Measurements from ENCODE around the gene ZMIZ2.
A peak's percentile ranks its signal among the peaks of the same experiment; 100 is the strongest.
"Not testable (repeated sequence)": the region's sequence is repeated elsewhere in the genome, so short reads cannot be mapped to it uniquely, and the experiment has no call there.

ZMIZ2 gene

DNA sequence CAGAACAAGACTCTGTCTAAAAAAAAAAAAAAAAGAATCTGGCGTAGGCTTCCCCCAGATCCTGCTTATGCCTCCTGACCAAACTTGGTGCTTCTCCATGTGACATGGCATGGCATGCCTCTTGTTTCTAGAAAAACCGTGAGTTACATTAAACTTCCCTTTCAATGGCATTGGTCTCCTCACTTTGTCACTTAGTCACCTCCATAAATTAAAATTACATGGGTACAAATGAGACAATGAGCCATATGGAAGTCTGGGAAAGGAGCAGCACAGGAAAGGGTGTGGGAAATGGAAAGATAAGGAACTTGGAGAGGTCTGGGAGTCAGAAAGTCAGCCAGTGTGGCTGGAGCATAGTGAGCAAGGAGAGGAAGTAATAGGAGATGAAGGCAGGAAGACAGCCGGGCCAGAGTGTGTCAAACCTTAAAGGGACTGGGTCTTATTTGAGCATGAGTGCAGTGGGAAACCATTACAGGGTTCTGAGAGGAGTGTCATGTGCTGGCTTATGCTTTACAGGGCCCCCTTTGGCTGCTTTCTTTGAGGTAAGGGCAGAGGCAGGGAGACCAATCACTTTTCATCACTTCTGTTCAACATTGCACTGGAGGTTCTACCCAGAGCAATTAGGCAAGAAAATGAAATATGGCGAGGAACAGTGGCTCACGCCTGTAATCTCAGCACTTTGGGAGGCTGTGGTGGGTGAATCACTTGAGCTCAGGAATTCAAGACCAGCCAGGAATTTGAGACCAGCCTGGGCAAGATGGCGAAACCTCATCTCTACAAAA lies 21.3 kb upstream of the ZMIZ2 start:
- DNase-seq: no peak

GRCh38 chr7:44727937-44728262 lies 20.7 kb upstream of the ZMIZ2 start:
- DNase-seq: no peak

- DNase-seq: no peak
These were observed 18.6 kb upstream of the ZMIZ2 start for GRCh38 chr7:44729949-44730590.

DNA sequence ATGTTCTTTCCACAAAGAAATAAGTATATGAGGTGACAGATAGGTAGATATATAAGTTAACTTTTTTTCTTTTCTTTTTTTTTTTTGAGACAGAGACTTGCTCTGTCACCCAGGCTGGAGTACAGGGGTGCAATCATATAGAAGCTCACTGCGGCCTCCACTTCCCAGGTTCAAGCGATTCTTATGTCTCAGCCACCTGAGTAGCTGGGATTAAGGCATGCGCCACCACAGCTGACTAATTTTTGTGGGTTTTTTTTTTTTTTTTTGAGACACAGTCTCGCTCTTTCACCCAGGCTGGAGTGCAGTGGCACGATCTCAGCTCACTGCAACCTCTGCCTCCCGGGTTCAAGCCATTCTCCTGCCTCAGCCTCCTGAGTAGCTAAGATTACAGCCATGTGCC lies 15.7 kb upstream of the ZMIZ2 start:
- DNase-seq: not testable (repeated sequence)

DNA sequence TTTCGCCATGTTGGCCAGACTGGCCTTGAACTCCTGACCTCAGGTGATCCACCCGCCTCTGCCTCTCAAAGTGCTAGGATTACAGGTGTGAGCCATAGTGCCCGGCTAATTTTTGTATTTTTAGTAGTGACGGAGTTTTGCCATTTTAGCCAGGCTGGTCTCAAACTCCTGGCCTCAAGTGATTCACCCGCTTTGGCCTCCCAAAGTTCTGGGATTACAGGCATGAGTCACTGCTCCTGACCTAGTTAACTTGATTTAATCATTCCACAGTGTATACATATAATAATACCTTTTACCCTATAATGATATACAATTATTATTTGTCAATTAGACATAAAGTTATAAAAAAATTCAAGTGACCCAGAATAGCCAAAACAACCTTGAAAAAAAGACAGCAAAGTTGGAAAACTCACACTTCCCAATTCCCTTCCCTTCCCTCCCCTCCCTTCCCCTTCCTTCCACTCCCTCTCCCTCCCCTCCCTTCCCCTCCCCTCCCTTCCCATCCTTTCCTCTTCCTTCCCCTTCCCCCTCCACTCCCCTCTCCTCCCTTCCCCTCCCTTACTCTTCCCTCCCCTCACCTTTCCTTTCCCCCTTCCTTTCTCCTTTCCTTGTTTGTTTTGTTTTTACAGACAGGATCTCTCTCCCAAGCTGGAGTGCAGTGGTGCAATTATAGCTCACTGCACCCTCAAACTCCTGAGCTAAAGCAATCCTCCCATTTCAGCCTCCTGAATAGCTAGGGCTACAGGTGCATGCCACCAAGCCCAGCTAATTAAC lies 14.8 kb upstream of the ZMIZ2 start:
- DNase-seq: no peak

- no peak for DNase-seq
These were observed 13.1 kb upstream of the ZMIZ2 start for GRCh38 chr7:44735403-44736165.

- no peak for DNase-seq
These were observed 11.8 kb upstream of the ZMIZ2 start for GRCh38 chr7:44736896-44737295.

DNA sequence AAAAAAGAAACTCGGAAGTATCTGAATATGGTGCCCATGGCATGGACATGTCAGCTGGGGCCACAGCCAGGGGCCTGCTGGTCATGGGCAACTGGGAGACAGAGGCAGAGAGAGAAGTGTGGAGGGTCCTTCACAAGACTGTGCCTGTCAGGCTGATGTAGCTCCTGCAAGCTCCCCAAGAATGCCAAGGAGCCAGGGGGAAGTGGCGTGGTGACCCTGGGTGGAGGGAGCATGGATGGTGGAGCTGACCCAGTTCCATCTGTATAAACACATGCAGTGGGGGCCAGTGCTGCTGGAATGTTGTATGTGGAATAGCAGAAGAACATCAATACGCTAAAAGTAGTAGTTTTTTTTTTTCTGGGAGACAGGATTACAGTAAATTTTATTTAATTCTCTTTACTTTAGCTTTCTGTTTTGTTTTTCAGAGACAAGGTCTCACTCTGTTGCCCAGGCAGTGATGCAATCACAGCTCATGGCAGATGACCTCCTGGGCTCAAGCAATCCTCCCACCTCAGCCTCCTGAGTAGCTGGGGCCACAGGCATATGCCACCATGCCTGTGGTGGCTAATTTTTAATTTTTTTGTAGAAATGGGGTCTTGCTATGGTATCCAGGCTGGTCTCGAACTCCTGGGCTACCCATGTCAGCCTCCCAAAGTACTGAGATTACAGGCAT lies 10.5 kb upstream of the ZMIZ2 start:
- DNase-seq: no peak

DNA sequence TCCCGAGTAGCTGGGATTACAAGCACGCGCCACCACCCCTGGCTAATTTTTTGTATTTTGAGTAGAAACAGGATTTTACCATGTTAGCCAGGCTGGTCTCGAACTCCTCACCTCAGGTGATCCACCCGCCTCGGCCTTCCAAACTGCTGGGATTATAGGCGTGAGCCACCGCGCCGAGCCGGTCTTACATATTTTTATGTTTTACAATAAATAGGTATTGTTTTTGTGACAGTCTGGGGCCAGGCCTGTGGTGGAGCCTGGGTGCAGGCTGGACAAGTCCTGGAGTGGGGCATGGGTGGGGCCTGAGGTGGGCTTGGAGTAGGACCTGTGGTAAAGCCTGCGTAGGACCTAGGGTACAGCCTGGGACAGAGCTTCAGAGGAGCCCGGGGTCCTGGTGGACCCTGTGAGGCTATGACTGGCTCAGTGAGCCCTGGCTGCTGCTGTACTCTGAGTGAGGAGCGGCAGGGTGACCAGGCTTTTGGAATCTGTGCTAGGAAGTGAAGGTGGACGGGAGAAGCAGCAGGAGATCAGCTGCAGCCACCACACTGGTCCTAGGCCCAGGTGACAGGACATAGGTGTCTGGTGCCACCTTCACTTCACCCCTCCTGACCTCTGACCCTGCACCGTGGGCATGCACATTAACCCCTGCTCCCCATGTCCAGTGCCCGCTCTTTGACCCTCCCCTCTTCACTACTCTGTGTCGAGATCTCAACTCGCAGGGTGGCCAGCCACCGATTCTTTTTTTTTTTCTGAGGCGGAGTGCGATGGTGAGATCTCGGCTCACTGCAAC lies 9.6 kb upstream of the ZMIZ2 start:
- DNase-seq: no peak

DNA sequence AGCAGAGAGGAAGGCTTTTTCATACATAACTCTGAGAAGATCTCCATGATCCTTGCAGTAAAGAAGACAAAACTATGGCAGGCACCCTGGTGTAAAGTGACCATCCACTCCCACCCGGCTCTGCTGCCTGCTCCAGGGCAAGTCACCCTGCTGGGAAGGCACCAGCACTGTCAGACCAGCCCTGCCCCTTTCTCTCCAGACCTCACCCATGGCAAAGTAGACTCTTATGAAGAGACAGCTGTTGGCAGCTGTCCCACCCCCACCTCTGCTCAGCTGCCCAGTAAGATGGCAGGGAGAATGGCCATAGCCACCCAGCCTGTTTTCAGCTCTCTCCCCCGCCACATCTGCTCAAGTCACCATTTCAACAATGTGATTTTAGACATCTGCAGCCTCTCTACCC lies 8.6 kb upstream of the ZMIZ2 start:
- DNase-seq: no peak

DNA sequence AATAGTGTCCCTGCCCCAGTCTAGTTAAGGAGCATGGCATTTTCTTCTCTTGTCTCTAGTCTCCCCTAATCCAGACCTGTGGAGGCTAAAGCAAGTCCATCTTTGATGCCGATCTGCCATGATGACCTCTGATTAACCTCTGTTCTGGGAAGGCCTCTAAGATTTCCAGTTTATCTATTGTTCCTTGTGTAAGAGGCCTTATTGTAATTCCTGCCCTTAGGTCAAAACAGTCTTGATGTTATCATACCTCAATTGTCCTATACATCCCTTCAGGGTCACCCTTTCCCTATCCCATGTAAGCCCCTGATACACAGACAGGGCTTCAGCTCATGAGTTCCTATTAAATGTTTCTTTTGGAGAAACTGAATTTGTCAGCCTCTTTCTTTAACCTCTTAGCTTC lies 4.9 kb upstream of the ZMIZ2 start:
- DNase-seq: no peak

DNA sequence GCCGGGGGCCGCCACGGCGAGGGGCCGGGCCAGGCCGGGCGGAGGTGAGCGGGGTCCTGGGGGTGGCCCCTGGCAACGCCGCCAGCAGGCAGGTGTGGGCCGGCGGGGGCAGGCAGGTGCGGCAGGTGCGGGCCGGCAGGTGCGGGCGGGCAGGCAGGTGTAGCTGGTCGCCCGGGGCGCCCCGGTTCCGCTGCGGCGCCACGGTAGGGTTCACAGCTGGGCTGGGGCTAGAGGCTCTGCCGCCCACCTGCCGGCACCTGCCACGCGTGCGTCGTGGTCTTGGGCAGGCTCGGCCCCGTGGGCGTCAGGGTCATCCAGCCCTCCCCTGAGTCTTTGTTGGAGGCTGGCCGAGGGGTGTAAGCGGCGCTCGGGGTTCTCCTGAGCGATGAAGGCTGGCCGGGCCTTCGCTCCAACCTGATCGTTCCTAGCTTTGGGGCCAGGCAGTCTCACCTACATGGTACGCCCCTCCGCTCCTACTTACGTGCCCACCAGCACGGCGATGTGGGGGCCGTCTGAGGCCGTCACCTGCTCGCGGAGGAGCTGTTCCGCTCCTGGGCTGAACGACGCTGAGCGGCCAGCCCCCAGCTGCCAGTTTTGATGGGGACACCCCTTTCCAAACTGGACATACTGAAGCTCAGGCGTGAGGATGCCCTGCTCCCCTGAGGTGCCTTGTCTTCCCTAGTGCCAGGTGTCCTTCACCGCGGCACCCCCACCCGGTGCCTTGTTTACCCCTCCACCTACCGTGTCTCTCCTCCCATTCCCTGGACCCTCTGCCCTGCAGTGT lies 493 bp downstream of the ZMIZ2 start:
- peak; percentile 63 for DNase-seq

DNA sequence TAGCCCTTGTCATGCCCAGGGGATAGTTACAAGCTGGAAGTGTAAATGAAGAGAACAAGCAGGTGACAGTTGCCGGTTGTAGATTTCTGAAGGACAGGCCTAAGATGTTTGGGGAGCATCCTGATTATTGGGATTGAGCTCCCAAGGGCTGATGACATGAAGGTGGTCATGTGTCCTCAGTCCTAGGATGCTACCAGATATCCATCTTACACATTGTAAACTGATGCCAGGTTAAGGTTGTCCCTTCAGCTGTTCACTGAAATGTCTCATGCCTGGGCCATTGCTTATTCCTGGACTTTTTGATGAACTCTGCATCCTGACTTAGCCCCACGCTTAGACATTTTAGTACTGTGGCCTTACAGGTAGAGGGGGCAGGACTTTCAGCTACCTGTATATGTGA lies 1.3 kb downstream of the ZMIZ2 start:
- DNase-seq: no peak

DNA sequence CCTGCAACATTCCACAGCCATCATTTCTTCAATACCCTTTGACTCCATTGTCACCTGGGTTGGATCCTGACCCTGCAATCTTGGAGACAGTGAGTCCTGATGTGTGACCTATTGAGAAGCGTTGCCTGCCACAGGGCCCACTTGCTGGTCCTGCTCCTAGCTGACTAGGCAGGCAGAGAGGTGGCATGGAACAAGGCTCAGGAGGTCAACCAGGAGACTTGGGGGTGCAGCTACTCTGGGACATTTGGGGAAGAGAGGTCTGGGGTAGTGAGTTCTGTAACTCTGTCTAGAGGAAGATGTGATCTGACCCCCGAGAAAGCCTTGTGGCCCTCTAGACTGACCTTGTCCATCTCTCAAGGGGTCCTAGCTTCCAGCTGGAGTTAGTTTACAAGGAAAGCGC lies 1.8 kb downstream of the ZMIZ2 start:
- DNase-seq: no peak

DNA sequence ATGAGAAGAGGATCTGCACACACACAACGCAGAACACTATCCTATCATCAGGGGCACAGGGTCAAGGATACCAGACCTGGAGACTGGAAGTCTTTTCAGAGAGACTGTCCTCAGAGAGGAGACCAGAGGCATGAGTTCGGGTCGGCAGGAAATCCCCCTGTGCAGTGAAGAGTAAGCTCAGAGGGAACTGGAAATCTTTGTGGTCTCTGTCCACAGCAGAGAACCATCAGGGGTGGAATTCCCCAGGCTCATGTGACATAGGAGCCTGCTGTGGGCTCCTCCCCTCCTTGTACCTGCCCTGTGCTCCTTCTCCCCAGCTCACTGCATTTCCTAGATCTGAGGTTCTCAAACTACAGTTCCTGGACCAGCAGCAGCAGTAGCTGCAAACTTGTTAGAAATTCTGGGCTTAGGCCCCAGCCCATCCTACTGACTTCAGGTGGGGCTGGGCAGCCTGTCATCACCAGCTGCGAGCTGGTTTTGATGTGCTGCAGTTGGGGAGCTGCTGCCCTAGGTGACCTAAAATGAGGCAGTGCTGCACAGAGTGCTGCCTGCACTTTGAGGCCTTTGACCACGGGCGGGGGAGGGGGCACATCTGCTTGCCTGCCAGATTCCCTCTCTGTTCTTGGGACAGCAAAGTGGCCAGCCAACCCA lies 2.4 kb downstream of the ZMIZ2 start:
- no peak for DNase-seq

DNA sequence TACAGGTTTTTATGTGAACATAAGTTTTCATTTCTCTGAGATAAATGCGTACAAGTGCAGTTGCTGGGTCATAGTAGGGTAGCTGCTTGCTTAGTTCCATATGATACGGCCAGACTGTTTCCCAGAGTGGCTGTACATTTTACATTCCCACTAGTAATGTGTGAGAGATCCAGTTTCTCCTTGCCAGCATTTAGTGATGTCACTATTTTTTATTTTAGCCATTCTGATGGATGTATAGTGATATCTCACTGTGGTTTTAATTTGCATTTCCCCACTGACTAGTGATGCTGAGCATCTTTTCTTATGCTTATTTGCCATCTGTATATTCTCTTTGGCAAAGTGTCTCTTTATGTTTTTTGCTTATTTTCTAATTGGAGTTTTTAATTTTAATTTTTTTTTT lies 4.2 kb downstream of the ZMIZ2 start:
- DNase-seq: no peak

DNA sequence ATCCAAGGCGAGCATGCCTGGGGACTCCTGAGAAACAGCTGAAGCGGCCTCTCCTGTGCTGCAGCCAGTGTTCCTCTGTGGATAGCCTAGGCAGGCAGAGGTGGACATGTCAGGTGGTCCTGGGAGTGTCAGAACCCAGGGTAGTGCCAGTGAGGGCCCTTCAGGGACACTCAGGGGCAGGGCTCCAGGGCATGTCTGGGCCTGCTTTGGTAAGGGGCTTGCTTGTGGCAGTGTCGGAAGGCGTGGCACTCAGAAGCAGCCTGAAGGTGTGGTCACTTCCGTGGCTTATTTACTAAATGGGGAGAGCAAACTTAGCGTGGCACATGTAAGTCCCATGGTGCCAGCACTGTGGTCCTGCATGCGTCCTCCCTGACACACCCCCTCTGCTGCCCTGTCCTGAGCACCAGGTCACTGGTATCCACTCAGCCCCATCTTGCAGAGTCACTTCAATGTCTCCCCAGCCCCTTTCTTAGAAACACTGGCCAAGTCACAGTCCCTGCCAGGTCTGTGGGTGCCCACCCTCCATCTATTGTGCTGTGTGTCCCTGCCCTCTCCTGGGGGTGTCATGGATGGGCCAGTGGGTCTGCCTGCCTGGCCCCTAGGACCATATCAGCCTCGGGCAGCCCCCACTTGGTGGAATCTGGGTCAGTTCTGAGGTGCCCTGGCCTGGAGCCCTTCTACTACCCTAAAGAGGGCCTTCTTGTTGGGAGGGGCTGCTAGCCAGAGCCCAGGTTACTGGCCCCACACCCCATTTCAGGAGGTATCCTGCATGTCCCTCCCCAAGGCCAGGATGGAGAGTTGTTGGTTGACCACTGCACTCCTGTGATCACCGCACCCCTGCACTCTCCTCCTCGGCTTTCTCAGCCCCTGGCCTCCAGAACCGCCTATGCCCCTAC lies 6.4 kb downstream of the ZMIZ2 start:
- DNase-seq: no peak

DNA sequence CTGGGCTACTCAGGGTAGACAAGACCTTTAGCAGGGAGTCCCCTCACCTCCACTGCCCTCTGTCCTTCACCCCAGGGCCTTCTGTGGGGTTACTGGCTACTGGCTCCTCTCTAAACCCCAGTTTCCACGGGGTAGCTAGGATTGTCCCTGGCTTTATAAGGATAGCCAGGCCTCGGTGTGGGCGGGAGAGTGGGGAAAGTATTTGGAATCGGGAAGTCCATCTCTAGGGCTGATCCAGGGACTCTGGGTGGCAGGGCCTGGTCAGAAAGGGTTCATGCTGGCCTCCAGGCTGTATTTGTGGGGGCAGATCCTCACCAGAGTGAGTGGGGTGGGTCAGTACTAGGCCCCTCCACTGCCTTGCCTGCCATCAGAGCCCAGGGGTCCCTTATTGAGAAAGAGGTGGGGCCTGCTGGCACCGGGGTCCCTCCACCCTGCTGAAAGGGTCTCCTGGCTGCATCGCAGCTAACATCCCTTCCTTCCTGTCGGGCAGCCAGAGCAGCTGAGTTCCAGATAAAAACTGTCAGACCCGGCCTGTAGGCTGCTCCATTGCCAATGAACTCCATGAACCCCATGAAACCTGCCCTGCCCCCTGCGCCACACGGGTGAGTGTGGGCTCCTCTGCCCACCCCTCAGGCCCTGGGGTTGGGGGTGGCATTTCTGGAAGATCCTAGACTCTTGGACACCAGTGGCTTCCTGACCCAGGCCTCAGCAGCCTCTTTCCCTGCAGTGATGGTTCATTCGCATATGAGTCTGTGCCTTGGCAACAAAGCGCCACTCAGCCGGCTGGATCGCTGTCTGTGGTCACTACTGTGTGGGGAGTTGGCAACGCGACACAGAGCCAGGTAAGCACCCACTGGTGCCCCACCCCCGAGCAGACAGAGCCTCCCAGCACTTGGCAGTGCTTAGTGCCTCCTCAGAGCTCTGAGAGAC lies 7.3 kb downstream of the ZMIZ2 start:
- no peak for DNase-seq
